Astrocyte of the spinal cord (primary cell): ENCODE results near the gene KRT79.

Experiments
- DNase-seq: peaks from one replicate; pipeline ENCODE4 v3.0.0; 2011; ENCODE audit warnings: low read depth, low spot score
- H3K4me3 ChIP-seq: 2 replicates; pipeline ENCODE4 v1.5.1; 2011; ENCODE audit warnings: low read depth, mild to moderate bottlenecking, low read length, moderate library complexity
- in situ Hi-C: cut with HindIII; loops from 2 replicates; pipeline ENCODE4 v1.10.0; 2017; ENCODE audit warnings: low sequenced_read_pairs
- TF ChIP-seq, protein P1 (sequence below): IDR thresholded peaks from 2 replicates; pipeline ENCODE4 v1.5.1; 2012; ENCODE audit warnings: low read depth, mild to moderate bottlenecking, low read length, inconsistent platforms

The KRT79 gene

DNA sequence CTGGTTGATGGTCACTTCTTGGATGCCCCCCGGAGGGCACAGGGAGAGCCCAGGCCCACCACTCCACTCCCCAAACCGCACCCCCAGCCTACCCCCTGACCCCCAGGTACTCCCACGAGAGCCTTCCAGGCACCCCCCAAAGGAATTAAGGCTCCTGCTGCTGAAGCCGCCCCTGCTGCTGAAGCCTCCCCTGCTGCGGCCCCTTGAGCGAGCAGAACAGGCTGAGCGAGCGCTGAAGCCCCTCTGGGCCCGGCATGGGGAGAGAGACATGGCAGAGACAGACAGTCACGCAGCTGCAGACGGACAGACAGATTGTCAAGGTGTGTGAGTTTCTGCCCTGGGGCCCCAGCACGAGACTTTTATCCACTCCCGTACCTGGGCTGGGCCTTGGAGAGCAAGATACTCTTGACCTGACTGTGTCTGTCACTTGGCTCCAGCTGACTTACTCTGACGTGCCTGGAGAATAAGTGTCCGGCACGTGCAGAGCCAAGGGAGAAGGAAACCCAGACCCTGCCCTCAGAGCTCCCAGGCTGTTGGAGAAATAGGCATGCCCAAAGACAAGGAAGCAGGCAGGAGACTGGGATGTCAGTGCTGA lies 14.6 kb upstream of the KRT79 start, which contains the start of gene KRT78:
Gene KRT78, minus strand, starts transcription at position 334 of the 595 bp plus-strand sequence. Its CDS starts 64 bp downstream, at position 270.
- TF ChIP-seq, protein P1, sequence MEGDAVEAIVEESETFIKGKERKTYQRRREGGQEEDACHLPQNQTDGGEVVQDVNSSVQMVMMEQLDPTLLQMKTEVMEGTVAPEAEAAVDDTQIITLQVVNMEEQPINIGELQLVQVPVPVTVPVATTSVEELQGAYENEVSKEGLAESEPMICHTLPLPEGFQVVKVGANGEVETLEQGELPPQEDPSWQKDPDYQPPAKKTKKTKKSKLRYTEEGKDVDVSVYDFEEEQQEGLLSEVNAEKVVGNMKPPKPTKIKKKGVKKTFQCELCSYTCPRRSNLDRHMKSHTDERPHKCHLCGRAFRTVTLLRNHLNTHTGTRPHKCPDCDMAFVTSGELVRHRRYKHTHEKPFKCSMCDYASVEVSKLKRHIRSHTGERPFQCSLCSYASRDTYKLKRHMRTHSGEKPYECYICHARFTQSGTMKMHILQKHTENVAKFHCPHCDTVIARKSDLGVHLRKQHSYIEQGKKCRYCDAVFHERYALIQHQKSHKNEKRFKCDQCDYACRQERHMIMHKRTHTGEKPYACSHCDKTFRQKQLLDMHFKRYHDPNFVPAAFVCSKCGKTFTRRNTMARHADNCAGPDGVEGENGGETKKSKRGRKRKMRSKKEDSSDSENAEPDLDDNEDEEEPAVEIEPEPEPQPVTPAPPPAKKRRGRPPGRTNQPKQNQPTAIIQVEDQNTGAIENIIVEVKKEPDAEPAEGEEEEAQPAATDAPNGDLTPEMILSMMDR, result no peak
- H3K4me3 ChIP-seq, result no peak within 1 kb of the TSS
- in situ Hi-C loops, result no loop called here
- DNase-seq, result no peak

DNA sequence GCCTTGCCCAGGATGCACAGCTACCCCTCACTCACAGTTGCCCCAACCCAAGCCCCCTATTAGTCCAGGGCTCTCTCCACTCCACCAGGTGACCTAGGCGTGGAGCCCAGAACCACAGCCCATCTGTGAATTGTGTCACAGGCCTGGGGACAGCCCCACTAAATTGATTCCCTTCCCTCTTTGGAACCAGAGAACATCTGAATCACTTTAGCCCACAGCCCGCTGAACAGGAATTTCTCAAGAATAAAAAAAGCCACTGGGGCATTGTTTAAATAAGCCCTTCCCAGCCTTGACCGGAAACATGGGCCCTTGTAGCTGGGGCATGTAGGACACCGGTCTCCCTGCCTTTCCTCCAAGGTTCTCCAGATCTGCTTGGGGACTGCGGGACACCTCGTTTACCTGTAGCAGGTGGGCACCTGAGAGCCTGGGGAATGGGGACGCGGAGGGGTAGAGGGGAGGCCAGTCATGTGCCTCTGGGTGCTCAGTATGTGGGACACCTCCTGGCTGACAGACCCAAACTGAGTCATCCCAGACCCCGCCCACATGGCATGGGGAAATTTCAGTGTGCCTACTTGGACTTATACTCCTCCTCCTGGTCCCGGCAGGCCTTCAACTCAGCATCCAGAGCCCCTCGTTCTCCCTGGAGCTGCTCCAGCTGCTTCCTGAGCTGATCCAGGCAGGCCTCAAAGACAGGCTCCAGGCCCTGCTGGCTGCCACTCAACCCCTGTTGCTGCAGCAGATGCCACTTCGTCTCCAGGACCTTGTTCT lies 13.4 kb upstream of the KRT79 start:
- TF ChIP-seq, protein P1, result no peak
- H3K4me3 ChIP-seq, result no peak overlapping the region
- DNase-seq, result peak; percentile 32
- in situ Hi-C loops, result no loop called here

DNA sequence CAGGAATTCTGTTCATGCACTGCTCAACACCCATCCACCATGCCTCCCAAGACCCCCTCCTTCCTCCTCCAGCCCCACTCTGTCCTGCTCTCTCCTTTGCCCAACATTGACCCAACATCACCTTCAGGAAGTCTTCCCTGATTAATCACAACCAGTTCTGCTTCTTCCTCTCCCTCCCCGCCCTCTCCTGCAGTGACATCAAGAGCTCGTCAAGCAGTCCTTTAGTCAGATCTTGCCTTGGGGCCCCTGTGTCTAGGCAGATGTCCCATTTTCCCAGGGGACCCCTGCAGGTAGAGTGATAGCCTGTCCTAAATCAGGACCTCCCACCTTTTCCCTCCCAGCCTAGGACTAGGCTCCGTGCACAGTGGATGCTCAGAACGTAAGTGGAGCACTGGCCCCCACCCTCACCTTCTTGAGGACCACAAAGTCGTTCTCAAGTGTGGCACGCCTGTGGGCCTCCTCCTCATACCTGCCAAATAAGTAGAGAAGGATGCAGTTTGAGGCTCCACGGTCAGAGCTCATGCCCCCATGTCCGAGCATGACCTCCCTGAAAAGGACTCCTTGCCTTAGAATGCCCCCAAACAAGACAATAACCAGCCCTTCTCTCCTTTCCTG lies 12.4 kb upstream of the KRT79 start:
- H3K4me3 ChIP-seq, result no peak overlapping the region
- DNase-seq, result no peak
- in situ Hi-C loops, result no loop called here
- TF ChIP-seq, protein P1, result no peak

DNA sequence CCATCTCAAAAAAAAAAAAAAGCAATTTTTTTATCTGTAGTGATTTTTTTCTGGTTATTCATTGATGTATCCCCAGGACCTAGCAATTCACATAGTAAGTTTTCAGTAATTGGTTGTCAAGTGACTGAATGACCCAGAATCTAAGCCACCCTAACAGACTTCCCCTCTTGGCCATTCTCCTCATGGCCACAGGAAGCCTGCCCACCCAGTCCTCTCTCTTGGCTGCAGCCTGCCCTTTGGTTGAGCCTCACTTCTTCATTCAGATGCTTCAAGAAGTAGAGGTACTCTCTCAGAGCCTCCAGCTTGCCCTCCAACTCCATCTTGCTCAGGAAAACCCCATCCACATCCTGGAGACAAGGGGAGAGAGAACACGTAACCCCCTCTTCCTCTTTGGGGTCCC lies 11.8 kb upstream of the KRT79 start:
- no peak for DNase-seq
- TF ChIP-seq, protein P1, result no peak
- in situ Hi-C loops, result no loop called here
- H3K4me3 ChIP-seq, result no peak overlapping the region

DNA sequence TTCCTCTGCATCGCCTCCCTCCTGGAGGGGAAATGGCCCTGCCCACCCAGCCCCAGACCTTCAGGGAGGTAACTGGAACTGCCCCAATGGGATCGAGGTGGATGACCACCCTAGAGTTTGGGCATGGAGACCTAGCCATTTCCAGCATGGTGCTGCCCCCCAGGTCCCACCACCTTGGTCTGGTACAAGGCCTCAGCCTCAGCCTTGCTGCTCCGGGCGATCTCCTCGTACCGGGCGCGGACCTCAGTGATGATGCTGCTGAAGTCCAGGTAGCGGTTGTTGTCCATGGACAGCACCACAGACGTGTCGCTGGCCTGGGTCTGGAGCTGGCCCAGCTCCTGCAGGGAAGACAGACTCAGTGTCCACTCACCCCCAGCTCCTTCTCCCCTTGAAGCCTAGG lies 10.3 kb upstream of the KRT79 start:
- no peak overlapping the region for H3K4me3 ChIP-seq
- in situ Hi-C loops, result no loop called here
- DNase-seq, result no peak
- TF ChIP-seq, protein P1, result no peak

DNA sequence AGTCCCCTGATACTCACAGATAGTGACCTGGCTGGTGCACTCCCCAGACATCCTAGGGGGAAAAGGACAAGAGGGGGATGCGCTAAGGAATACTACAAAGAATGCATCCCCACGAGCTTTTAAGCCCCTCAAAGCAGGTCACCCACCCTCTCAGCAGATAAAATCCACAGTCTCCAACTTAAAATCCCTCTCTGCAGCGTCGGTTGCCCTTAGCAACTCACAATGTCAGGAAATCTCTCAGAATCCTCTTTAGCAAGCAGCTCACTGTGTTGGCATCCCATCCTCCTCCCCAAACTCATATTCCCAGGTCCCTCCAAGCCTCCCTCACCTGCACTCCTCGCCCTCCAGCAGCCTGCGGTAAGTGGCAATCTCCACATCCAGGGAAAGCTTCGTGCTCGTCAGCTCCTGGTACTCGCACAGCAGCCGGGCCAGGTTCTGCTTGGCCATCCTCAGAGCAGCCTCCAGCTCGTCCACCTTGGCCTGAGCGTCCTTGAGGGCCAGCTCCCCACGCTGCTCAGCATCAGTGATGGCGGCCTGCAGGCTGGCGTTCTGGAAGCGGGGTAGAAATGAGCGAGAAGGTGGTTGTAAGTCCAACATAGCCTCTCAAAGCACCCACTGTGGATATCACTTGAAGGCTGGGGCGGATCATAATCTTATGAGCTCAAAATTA lies 5.5 kb upstream of the KRT79 start:
- in situ Hi-C loops, result no loop called here
- TF ChIP-seq, protein P1, result no peak
- no peak overlapping the region for H3K4me3 ChIP-seq
- DNase-seq, result no peak
